A673 (cell line): Measurements from ENCODE around the gene LGALS12. TPM values are rescaled to one million over a fixed set of nuclear protein-coding genes. Genes with fewer than 3 reads are reported as not detected.
"Not testable (repeated sequence)": the region's sequence is repeated elsewhere in the genome, so short reads cannot be mapped to it uniquely, and the experiment has no call there.

Experiments
- BruUV-seq: library from RNA; stranded (reverse); fragments of 400-500 nt; replicated peaks from 2 replicates; lab custom pipeline; 2021; lab: Mats Ljungman, UMichigan
- CTCF ChIA-PET: fragments of 300-600 bp; sonication (Branson Sonifier 250); formaldehyde crosslinking; loops from one replicate; lab custom pipeline; 2022; ENCODE audit warnings: antibody characterized with exemption; lab: Charles Lee
- POLR2A ChIA-PET: fragments of 300-600 bp; sonication (Branson Sonifier 250); formaldehyde crosslinking; loops from one replicate; lab custom pipeline; 2022; ENCODE audit warnings: antibody characterized with exemption; ENCODE audit not compliant: low non-redundant PET; lab: Charles Lee
- DNase-seq: peaks from one replicate; pipeline ENCODE4 v3.0.0-alpha.2; 2015; ENCODE audit warnings: low spot score
- H3K27ac ChIP-seq: fragments of 200-600 bp; sonication (generic); 2 replicates; pipeline ENCODE4 v1.5.1; 2016; ENCODE audit warnings: mixed run types, low read depth, mild to moderate bottlenecking, mixed read lengths, antibody characterized with exemption, low read length; ENCODE audit not compliant: poor library complexity, severe bottlenecking
- H3K27me3 ChIP-seq: fragments of 200-600 bp; sonication (generic); replicated peaks from 2 replicates; pipeline ENCODE4 v1.6.1; 2017; ENCODE audit warnings: mixed run types, low read depth, mild to moderate bottlenecking, mixed read lengths, antibody characterized with exemption, low read length; ENCODE audit not compliant: insufficient read depth, poor library complexity
- H3K36me3 ChIP-seq: fragments of 200-600 bp; sonication (generic); 2 replicates; pipeline ENCODE4 v1.6.1; 2016; ENCODE audit warnings: mixed run types, mild to moderate bottlenecking, mixed read lengths, antibody characterized with exemption, low read length; ENCODE audit not compliant: insufficient read depth, poor library complexity, severe bottlenecking
- H3K4me1 ChIP-seq: fragments of 200-600 bp; sonication (generic); 2 replicates; pipeline ENCODE4 v1.6.1; 2017; ENCODE audit warnings: mixed run types, mild to moderate bottlenecking, mixed read lengths, antibody characterized with exemption, low read length; ENCODE audit not compliant: insufficient read depth, poor library complexity, severe bottlenecking
- H3K4me3 ChIP-seq: fragments of 200-600 bp; sonication (generic); 2 replicates; pipeline ENCODE4 v1.5.1; 2016; ENCODE audit warnings: low read depth, mixed run types, mild to moderate bottlenecking, mixed read lengths, low read length; ENCODE audit not compliant: poor library complexity, severe bottlenecking
- H3K9me3 ChIP-seq: fragments of 200-600 bp; sonication (generic); 2 replicates; pipeline ENCODE4 v1.6.1; 2016; ENCODE audit warnings: mixed run types, low read depth, mild to moderate bottlenecking, mixed read lengths, antibody characterized with exemption, low read length; ENCODE audit not compliant: poor library complexity, severe bottlenecking
- EZH2 ChIP-seq: fragments of 200-600 bp; sonication (generic); IDR thresholded peaks from 2 replicates; pipeline ENCODE4 v1.6.1; 2017; ENCODE audit warnings: borderline replicate concordance, low read depth, mild to moderate bottlenecking, mixed read lengths, antibody characterized with exemption, low read length; ENCODE audit not compliant: poor library complexity, severe bottlenecking
- intact Hi-C: fragments of 100-400 bp; cut with micrococcal nuclease; formaldehyde crosslinking; loops from one replicate; pipeline ENCODE4 v1.10.0; 2022; ENCODE audit not compliant: unreplicated experiment
- total RNA-seq: library from RNA; stranded (reverse); gene quantifications from 2 replicates; pipeline ENCODE4 v1.2.3, GENCODE V29; 2021
- TF ChIP-seq, protein P1 (sequence below): fragments of 300-800, 200-600 bp; sonication (generic); conservative IDR thresholded peaks from 2 replicates; pipeline ENCODE4 v1.5.1; 2017; ENCODE audit warnings: low read depth, mild to moderate bottlenecking, antibody characterized with exemption, low read length, moderate library complexity, mixed read lengths

Gene LGALS12
- total RNA-seq, 1 experiment from 2014 or later = not detected

DNA sequence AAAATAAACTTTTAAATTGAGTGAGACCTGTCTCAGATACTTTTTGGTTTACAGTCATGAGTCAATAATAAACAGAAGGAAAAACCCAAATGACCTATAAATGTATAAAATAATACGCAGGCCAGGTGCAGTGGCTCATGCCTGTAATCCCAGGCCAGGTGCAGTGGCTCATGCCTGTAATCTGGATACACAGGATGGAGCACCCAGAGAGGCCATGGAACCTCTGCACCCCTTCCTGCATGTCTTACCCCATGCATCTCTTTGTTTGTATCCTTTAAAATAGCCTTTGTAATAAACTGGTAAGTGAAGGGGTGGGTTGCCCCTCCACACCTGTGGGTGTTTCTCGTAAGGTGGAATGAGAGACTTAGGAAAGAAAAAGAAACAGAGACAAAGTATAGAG lies 21.8 kb downstream of the LGALS12 start:
- no peak for DNase-seq
- ChIA-PET CTCF (no interaction called here), POLR2A (no interaction called here)
- TF ChIP-seq EZH2 = no peak
- TF ChIP-seq, protein P1, sequence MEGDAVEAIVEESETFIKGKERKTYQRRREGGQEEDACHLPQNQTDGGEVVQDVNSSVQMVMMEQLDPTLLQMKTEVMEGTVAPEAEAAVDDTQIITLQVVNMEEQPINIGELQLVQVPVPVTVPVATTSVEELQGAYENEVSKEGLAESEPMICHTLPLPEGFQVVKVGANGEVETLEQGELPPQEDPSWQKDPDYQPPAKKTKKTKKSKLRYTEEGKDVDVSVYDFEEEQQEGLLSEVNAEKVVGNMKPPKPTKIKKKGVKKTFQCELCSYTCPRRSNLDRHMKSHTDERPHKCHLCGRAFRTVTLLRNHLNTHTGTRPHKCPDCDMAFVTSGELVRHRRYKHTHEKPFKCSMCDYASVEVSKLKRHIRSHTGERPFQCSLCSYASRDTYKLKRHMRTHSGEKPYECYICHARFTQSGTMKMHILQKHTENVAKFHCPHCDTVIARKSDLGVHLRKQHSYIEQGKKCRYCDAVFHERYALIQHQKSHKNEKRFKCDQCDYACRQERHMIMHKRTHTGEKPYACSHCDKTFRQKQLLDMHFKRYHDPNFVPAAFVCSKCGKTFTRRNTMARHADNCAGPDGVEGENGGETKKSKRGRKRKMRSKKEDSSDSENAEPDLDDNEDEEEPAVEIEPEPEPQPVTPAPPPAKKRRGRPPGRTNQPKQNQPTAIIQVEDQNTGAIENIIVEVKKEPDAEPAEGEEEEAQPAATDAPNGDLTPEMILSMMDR = no peak
- Histone ChIP-seq H3K27ac (no peak overlapping the region), H3K4me1 (no peaks in the 10 kb centered on the region), H3K36me3 (no peaks in the 10 kb centered on the region), H3K27me3 (no peaks in the 10 kb centered on the region), H3K9me3 (no peaks in the 10 kb centered on the region), H3K4me3 (no peak overlapping the region)
- no TSS peak for BruUV-seq
- intact Hi-C loops = no loop called here

DNA sequence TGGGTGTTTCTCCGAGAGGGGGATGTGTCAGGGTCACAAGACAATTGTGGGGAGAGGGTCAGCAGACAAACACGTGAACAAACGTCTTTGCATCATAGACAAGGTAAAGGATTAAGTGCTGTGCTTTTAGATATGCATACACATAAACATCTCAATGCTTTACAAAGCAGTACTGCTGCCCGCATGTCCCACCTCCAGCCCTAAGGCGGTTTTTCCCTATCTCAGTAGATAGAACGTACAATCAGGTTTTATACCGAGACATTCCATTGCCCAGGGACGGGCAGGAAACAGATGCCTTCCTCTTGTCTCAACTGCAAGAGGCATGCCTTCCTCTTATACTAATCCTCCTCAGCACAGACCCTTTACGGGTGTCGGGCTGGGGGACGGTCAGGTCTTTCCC lies 22.3 kb downstream of the LGALS12 start:
- H3K4me3 ChIP-seq, CTCF ChIA-PET, intact Hi-C loops, H3K27me3 ChIP-seq, BruUV-seq, DNase-seq, H3K27ac ChIP-seq, H3K9me3 ChIP-seq, H3K36me3 ChIP-seq, POLR2A ChIA-PET, H3K4me1 ChIP-seq: not testable (repeated sequence)

DNA sequence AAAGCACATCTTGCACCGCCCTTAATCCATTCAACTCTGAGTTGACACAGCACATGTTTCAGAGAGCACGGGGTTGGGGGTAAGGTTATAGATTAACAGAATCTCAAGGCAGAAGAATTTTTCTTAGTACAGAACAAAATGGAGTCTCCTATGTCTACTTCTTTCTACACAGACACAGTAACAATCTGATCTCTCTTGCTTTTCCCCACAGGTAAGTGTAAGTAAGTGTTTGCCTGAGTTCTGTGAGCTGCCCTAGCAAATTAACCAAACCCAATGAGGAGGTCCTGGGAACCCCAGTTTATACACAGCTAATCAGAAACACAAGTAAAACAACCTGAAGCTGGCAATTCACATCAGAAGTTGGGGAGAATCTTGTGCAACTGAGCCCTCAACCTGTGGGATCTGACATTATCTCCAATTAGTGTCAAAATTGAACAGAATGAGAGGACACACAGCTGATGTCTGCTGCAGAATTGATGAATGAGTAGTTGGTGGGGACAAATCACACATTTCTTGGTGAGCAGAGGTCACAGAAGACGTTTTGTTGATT lies 22.9 kb downstream of the LGALS12 start:
- CTCF ChIA-PET, DNase-seq, H3K4me3 ChIP-seq, POLR2A ChIA-PET, BruUV-seq, intact Hi-C loops, H3K9me3 ChIP-seq, H3K27me3 ChIP-seq, H3K27ac ChIP-seq, H3K4me1 ChIP-seq, H3K36me3 ChIP-seq: not testable (repeated sequence)

DNA sequence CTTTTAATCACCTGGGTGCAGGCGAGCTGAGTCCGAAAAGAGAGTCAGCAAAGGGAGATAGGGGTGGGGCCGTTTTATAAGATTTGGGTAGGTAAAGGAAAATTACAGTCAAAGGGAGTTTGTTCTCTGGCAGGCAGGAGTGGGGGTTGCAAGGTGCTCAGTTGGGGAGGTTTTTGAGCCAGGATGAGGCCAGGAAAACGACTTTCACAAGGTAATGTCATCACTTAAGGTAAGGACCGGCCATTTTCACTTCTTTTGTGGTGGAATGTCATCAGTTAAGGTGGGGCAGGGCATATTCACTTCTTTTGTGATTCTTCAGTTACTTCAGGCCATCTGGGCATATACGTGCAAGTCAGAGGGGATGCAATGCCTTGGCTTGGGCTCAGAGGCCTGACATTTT lies 23.5 kb downstream of the LGALS12 start:
- H3K27ac ChIP-seq = not testable (repeated sequence)

DNA sequence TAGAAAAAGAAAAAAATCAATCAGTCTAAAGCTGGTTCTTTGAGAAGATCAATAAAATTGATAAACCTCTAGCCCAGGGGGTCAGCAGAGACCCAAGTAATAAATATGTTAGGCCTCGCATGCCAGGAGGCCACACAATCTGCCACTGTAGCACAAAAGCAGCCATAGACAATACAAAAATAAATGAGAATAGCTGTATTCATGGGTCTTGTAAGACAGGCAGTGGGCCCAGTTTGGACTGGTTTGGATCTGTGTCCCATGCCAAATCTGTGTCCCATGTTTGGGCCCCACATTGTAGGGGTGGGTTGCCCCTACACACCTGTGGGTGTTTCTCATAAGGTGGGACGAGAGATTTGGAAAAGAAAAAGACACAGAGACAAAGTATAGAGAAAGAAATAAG lies 24.1 kb downstream of the LGALS12 start:
- Histone ChIP-seq H3K9me3 (no peaks in the 10 kb centered on the region), H3K36me3 (no peaks in the 10 kb centered on the region), H3K4me1 (no peaks in the 10 kb centered on the region), H3K27ac (no peak overlapping the region), H3K4me3 (no peak overlapping the region), H3K27me3 (no peaks in the 10 kb centered on the region)
- no peak for TF ChIP-seq EZH2
- TF ChIP-seq, protein P1 = no peak
- intact Hi-C loops = no loop called here
- BruUV-seq = no TSS peak
- ChIA-PET POLR2A (no interaction called here), CTCF (no interaction called here)
- DNase-seq = no peak

More for the DNA sequence above, 23.5 kb downstream of the LGALS12 start:
- DNase-seq, H3K36me3 ChIP-seq, H3K4me1 ChIP-seq, H3K27me3 ChIP-seq, CTCF ChIA-PET, H3K9me3 ChIP-seq, H3K4me3 ChIP-seq, POLR2A ChIA-PET, intact Hi-C loops, BruUV-seq: not testable (repeated sequence)

DNA sequence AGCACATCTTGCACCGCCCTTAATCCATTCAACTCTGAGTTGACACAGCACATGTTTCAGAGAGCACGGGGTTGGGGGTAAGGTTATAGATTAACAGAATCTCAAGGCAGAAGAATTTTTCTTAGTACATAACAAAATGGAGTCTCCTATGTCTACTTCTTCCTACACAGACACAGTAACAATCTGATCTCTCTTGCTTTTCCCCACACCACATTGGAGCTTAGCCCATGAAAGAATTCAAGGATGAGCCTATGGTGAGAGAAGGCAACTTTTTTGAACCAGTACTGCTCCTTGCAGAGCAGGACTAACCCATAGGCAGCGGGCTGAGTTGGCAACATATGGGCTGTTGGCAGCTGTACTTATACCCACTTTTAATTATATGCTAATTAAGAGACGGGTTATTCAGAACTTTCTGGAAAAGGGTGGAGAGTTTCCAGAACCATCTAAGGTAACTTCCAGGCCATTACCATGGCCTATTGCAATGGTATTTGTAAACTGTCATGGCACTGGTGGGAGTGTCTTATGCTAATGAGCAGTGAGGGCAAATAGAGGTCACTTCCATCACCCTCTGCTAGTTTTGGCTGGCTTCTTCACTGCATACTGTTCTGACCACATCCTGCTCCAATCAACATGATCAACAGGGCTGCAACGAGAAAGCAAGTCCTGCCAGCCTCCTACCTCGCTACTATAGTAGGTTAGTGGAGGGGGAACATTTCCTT lies 25.3 kb downstream of the LGALS12 start:
- POLR2A ChIA-PET, intact Hi-C loops, H3K27me3 ChIP-seq, H3K4me3 ChIP-seq, H3K9me3 ChIP-seq, BruUV-seq, CTCF ChIA-PET, H3K36me3 ChIP-seq, DNase-seq, H3K27ac ChIP-seq, H3K4me1 ChIP-seq: not testable (repeated sequence)
